Keratinocyte (primary cell): Measurements from ENCODE around the gene FAM117A.

Experiments used
- CTCF ChIP-seq, 3 experiments: IDR thresholded peaks in 1 of 3; conservative IDR thresholded peaks in 1 of 3; optimal IDR thresholded peaks in 1 of 3; 2 replicates in 2 of 3; 3 replicates in 1 of 3; pipeline versions ENCODE3 to v1.5.1; 2011; ENCODE audit warnings: low read length in 3 of 3, mild to moderate bottlenecking in 3 of 3, moderate library complexity in 2 of 3, control low read depth in 1 of 3, inconsistent platforms in 1 of 3; ENCODE audit not compliant: insufficient read depth in 2 of 3; ENCODE audit errors: extremely low read depth in 1 of 3
- EZH2 ChIP-seq: IDR thresholded peaks from one replicate; pipeline ENCODE4 v1.6.1; 2012; ENCODE audit warnings: inconsistent platforms, mild to moderate bottlenecking, low read length, moderate library complexity

GRCh38 chr17:49776551-49777300, 12.8 kb upstream of the FAM117A start:
- TF ChIP-seq CTCF (optimal IDR thresholded peaks at IDR 0.05 in 1 of 3, IDR thresholded peaks at IDR 0.05 in 1 of 3, conservative IDR thresholded peaks at IDR 0.05 in 1 of 3; ENCODE audit: extremely low read depth in 1 of 3, insufficient read depth in 2 of 3, low read length in 3 of 3) (no peak), EZH2 (no peak)
